ENCODE data around the gene NDFIP1. TPM values are rescaled to one million over a fixed set of nuclear protein-coding genes. Genes with fewer than 3 reads are reported as not detected.

NDFIP1 gene
- total RNA-seq (2022), result 58.0 and 70.1 TPM in 2 replicates
- Bru-seq, nascent RNA, result percentile 89 among the genes with signal in this experiment
- BruChase-seq, experiment 1, labeled RNA remaining after a 6-hour chase, result percentile 83 among the genes with signal in this experiment
- percentile 79 among the genes with signal in this experiment for BruChase-seq, experiment 2, labeled RNA remaining after a 2-hour chase
- long read RNA-seq, full-length matches to known transcripts, result 197 of 218 reads
- long read RNA-seq, partial matches to known transcripts, result 2 of 218 reads
- long read RNA-seq, other reads (novel, unspliced or antisense), result 19 of 218 reads

DNA sequence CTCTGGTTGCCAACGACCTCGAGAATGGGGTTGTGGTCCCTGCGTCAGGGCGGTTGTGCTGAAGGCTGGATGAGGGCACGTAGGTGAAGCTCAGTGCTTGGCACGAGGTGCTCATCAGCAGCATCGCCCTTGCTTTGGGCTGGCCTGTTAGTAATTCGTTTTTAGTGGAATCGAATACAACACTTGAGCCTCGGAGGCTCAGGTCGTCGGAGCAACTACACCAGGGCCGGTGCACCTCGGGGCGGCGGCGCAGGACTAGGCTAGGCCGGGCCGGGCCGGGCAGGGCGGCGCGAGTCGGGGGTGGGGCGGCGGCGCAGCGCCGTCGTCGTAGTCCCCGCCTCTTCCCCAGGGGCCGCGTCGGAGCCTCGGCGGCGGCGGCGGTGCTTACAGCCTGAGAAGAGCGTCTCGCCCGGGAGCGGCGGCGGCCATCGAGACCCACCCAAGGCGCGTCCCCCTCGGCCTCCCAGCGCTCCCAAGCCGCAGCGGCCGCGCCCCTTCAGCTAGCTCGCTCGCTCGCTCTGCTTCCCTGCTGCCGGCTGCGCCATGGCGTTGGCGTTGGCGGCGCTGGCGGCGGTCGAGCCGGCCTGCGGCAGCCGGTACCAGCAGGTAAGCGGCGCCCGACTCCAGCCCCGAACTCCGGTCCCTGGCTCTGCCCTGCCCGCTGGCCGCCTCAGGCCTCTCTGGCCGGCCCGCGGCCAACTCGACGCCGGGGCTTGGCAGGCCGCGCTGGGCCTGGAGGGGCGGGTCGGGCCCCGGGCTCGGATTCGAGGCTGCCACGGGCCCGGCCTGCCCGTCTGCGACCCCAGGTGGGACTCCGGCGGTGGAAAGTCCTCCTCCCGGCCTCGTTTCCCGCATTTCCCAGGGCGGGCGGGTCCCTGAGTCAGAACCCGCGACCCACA lies at the start of gene NDFIP1:
Gene NDFIP1, plus strand, starts transcription at position 348 of the 899 bp plus-strand sequence. Its CDS starts 196 bp downstream, at position 544.
- Mint-ChIP-seq H3K4me3 (ENCODE audit: low read depth, unreplicated experiment) (peak within 1 kb of the TSS; percentile 95), H3K9me3 (ENCODE audit: low read depth, unreplicated experiment) (no peaks in the 10 kb centered on the region), H3K27me3 (ENCODE audit: unreplicated experiment) (no peaks in the 10 kb centered on the region), H3K4me1 (ENCODE audit: low read depth, unreplicated experiment) (peaks cover 26% of the 10 kb centered on the region), H3K36me3 (ENCODE audit: insufficient read depth, unreplicated experiment) (peaks cover 25% of the 10 kb centered on the region), H3K27ac (ENCODE audit: unreplicated experiment) (peak within 1 kb of the TSS; percentile 76)
- intact Hi-C loops (cut with micrococcal nuclease; ENCODE audit: unreplicated experiment), result loop anchor here (2.0 kb wide), 1 partner anchor 96 kb away; the partner anchor contains the start of gene GNPDA1
- peak; percentile 94 for DNase-seq
- BruUV-seq (replicated peaks), result no TSS peak
- CTCF ChIA-PET, result interaction anchor here (0.6 to 1.1 kb wide), 3 partner anchors 12 to 88 kb away, joined by 3 read pairs; no protein-coding TSS in a partner anchor
- TF ChIP-seq CTCF (IDR thresholded peaks at IDR 0.05; ENCODE audit: unreplicated experiment), result no peak

DNA sequence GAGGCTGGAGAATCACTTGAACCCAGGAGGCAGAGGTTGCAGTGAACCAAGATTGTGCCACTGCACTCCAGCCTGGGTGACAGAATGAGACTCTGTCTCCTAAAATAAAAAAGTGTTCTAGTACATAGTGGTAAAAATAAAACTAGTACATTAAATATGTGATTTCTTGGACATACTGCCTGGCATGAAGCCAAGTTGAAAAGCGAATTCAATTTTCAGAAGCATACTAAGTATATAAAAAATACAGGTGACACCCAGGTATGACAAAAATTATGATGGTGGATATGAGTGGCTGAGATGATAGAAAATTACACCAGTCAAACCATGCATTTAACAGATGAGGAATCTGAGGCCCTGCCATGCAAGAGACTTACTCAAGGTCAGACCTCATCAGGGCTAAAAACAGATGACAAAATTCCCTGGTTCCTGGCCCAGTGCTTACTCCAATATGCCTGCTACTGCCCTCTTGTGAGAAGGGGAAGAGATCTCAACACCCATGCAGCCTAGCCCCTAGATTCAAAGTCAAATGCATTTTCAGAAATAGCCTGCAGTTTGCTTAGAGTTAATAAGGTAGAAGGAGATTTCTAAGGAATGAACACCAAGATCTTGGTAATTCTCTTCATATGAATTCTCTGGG lies 49.2 kb upstream of the NDFIP1 start:
- no peak for DNase-seq
- no peak overlapping the region for H3K4me3 Mint-ChIP-seq (ENCODE audit: low read depth, unreplicated experiment)
- H3K4me1 Mint-ChIP-seq (ENCODE audit: low read depth, unreplicated experiment), result peaks cover 26% of the 10 kb centered on the region
- CTCF ChIA-PET, result no interaction called here
- no TSS peak for BruUV-seq (replicated peaks)
- H3K9me3 Mint-ChIP-seq (ENCODE audit: low read depth, unreplicated experiment), result no peaks in the 10 kb centered on the region
- no peaks in the 10 kb centered on the region for H3K27me3 Mint-ChIP-seq (ENCODE audit: unreplicated experiment)
- no peak for TF ChIP-seq CTCF (IDR thresholded peaks at IDR 0.05; ENCODE audit: unreplicated experiment)
- H3K36me3 Mint-ChIP-seq (ENCODE audit: insufficient read depth, unreplicated experiment), result peaks cover 6% of the 10 kb centered on the region
- intact Hi-C loops (cut with micrococcal nuclease; ENCODE audit: unreplicated experiment), result no loop called here
- no peak overlapping the region for H3K27ac Mint-ChIP-seq (ENCODE audit: unreplicated experiment)

DNA sequence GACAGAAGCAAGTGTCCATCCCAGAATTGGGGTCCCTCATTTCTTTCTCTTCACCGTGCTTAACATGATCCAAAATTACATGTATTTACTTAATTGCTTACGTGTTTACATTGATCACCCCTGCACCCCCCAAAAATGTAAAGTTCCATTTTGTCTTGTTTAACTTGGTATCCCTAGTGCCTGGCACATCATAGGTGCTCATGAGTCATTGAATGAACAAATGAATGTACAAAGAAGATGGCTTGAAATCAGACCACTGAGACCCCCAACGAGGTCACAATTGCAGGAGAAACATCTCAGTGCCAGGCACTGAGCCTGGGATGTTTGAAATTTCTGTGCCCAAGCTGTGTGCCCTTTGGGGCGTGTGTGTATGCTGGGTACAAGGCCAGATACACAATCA lies 45.2 kb upstream of the NDFIP1 start:
- CTCF ChIA-PET, result interaction anchor here (0.5 to 1.0 kb wide), 2 partner anchors 50 to 1120 kb away, joined by 4 to 6 read pairs; no protein-coding TSS in a partner anchor
- TF ChIP-seq CTCF (IDR thresholded peaks at IDR 0.05; ENCODE audit: unreplicated experiment), result no peak
- peaks cover 6% of the 10 kb centered on the region for H3K36me3 Mint-ChIP-seq (ENCODE audit: insufficient read depth, unreplicated experiment)
- peaks cover 13% of the 10 kb centered on the region for H3K4me1 Mint-ChIP-seq (ENCODE audit: low read depth, unreplicated experiment)
- peak overlapping the region; percentile 60 for H3K27ac Mint-ChIP-seq (ENCODE audit: unreplicated experiment)
- BruUV-seq (replicated peaks), result no TSS peak
- H3K4me3 Mint-ChIP-seq (ENCODE audit: low read depth, unreplicated experiment), result no peak overlapping the region
- intact Hi-C loops (cut with micrococcal nuclease; ENCODE audit: unreplicated experiment), result no loop called here
- DNase-seq, result no peak
- H3K27me3 Mint-ChIP-seq (ENCODE audit: unreplicated experiment), result no peaks in the 10 kb centered on the region
- no peaks in the 10 kb centered on the region for H3K9me3 Mint-ChIP-seq (ENCODE audit: low read depth, unreplicated experiment)

- CTCF ChIA-PET, result interaction anchor here (0.5 to 1.0 kb wide), 2 partner anchors 50 to 1119 kb away, joined by 4 to 6 read pairs; no protein-coding TSS in a partner anchor
- no peaks in the 10 kb centered on the region for H3K9me3 Mint-ChIP-seq (ENCODE audit: low read depth, unreplicated experiment)
- H3K4me3 Mint-ChIP-seq (ENCODE audit: low read depth, unreplicated experiment), result no peak overlapping the region
- intact Hi-C loops (cut with micrococcal nuclease; ENCODE audit: unreplicated experiment), result no loop called here
- H3K27me3 Mint-ChIP-seq (ENCODE audit: unreplicated experiment), result no peaks in the 10 kb centered on the region
- peak overlapping the region; percentile 60 for H3K27ac Mint-ChIP-seq (ENCODE audit: unreplicated experiment)
- peak; percentile 21 for DNase-seq
- no peak for TF ChIP-seq CTCF (IDR thresholded peaks at IDR 0.05; ENCODE audit: unreplicated experiment)
- H3K4me1 Mint-ChIP-seq (ENCODE audit: low read depth, unreplicated experiment), result peaks cover 9% of the 10 kb centered on the region
- no TSS peak for BruUV-seq (replicated peaks)
- H3K36me3 Mint-ChIP-seq (ENCODE audit: insufficient read depth, unreplicated experiment), result peaks cover 6% of the 10 kb centered on the region
These were observed 44.7 kb upstream of the NDFIP1 start for GRCh38 chr5:142063878-142064331.
